ENCODE data around the gene SORBS1.

DNA sequence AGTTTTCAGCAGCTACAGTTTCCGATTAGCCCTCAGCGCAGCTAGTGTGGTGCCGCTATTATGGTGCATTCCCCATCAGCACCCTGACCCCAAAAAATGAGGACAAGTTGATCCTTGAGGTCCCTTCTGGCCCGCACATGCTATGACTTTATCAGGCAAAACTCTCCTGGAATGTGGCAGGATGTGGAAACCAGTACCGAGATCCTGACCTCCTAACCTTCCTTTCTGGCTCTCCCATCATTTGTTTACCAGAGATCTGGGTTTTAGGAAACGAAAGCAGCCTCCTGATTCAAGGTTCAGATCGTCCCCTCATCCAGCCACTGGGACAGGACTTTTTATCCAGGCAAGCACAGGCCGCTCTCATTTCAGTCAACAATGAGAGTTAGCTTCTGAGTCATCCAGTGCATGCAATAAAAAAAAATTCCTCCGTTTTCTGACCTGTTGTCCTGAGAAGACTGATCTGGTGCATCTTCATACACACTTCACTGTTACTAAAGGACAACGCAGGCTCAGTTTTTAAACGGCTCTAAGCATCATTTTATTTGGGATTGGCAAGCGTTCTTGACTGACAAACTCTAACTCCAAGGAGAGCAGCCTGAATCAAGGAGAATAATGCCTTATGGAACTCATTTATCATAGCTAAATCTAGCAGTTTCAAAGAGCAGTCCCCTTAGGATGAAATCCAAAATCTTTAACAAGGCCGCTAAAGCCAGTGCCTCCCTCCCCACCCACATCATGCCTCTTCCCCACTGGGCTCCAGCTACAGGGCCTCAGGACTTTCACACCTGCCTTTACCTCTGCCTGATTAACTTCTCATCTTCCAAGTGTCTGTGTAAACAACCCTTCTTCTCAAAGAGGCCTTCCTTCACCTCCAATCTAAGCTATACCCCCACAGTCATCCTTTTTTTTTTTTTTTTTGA lies 287.5 kb downstream of the SORBS1 start:
- TF ChIP-seq, protein P1, sequence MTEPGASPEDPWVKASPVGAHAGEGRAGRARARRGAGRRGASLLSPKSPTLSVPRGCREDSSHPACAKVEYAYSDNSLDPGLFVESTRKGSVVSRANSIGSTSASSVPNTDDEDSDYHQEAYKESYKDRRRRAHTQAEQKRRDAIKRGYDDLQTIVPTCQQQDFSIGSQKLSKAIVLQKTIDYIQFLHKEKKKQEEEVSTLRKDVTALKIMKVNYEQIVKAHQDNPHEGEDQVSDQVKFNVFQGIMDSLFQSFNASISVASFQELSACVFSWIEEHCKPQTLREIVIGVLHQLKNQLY (CRISPR knock-in tag; IDR thresholded peaks at IDR 0.05) = no peak
- TF ChIP-seq, protein P2, sequence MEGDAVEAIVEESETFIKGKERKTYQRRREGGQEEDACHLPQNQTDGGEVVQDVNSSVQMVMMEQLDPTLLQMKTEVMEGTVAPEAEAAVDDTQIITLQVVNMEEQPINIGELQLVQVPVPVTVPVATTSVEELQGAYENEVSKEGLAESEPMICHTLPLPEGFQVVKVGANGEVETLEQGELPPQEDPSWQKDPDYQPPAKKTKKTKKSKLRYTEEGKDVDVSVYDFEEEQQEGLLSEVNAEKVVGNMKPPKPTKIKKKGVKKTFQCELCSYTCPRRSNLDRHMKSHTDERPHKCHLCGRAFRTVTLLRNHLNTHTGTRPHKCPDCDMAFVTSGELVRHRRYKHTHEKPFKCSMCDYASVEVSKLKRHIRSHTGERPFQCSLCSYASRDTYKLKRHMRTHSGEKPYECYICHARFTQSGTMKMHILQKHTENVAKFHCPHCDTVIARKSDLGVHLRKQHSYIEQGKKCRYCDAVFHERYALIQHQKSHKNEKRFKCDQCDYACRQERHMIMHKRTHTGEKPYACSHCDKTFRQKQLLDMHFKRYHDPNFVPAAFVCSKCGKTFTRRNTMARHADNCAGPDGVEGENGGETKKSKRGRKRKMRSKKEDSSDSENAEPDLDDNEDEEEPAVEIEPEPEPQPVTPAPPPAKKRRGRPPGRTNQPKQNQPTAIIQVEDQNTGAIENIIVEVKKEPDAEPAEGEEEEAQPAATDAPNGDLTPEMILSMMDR (IDR thresholded peaks at IDR 0.05) = no peak
- TF ChIP-seq, protein P3, sequence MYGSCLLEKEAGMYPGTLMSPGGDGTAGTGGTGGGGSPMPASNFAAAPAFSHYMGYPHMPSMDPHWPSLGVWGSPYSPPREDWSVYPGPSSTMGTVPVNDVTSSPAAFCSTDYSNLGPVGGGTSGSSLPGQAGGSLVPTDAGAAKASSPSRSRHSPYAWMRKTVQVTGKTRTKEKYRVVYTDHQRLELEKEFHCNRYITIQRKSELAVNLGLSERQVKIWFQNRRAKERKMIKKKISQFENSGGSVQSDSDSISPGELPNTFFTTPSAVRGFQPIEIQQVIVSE (CRISPR knock-in tag; IDR thresholded peaks at IDR 0.05; ENCODE audit: borderline replicate concordance) = no peak
- TF ChIP-seq SP1 (CRISPR knock-in tag; conservative IDR thresholded peaks at IDR 0.05) = no peak
- TF ChIP-seq AFF4 (CRISPR knock-in tag; IDR thresholded peaks at IDR 0.05; ENCODE audit: borderline replicate concordance) = no peak
- TF ChIP-seq JUN (CRISPR knock-in tag; IDR thresholded peaks at IDR 0.05) = no peak
- no peak for TF ChIP-seq FOXJ3 (CRISPR knock-in tag; IDR thresholded peaks at IDR 0.05; ENCODE audit: borderline replicate concordance)
- TF ChIP-seq TP53 (CRISPR knock-in tag; IDR thresholded peaks at IDR 0.05) = no peak
- TF ChIP-seq, protein P4, sequence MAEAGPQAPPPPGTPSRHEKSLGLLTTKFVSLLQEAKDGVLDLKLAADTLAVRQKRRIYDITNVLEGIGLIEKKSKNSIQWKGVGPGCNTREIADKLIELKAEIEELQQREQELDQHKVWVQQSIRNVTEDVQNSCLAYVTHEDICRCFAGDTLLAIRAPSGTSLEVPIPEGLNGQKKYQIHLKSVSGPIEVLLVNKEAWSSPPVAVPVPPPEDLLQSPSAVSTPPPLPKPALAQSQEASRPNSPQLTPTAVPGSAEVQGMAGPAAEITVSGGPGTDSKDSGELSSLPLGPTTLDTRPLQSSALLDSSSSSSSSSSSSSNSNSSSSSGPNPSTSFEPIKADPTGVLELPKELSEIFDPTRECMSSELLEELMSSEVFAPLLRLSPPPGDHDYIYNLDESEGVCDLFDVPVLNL (CRISPR knock-in tag; IDR thresholded peaks at IDR 0.05; ENCODE audit: borderline replicate concordance, low read depth) = no peak

Data from WTC11 (cell line).